B cell (primary cell): Measurements from ENCODE around the gene EID2. TPM values are rescaled to one million over a fixed set of nuclear protein-coding genes. Genes with fewer than 3 reads are reported as not detected.

Experiments used
- ATAC-seq: fragments of 200-7000 bp; cut with Tn5 transposase; one replicate; pipeline ENCODE4 v1.10.0; 2021; ENCODE audit warnings: low read depth, mild to moderate bottlenecking, moderate number of reproducible peaks, moderate library complexity
- CTCF ChIA-PET: fragments of 350-600 bp; sonication (Branson Sonifier 250); formaldehyde crosslinking; loops from one replicate; lab custom pipeline; 2021; ENCODE audit warnings: antibody characterized with exemption, inconsistent platforms; lab: Charles Lee
- POLR2A ChIA-PET: fragments of 350-600 bp; sonication (Branson Sonifier 250); formaldehyde crosslinking; loops from one replicate; lab custom pipeline; 2021; ENCODE audit warnings: antibody characterized with exemption; lab: Charles Lee
- DNase-seq: peaks from one replicate; pipeline ENCODE4 v3.0.0; 2013
- H2AFZ ChIP-seq: 2 replicates; pipeline ENCODE4 v1.6.1; 2012; ENCODE audit warnings: mild to moderate bottlenecking, low read depth, low read length; ENCODE audit not compliant: insufficient read depth, poor library complexity, severe bottlenecking
- H3K27ac ChIP-seq, 2 donors: 1 replicate in 1 of 2; 2 replicates in 1 of 2; pipeline ENCODE4 v1.5.1; 2012 to 2013; ENCODE audit warnings: low read length in 2 of 2, mild to moderate bottlenecking in 2 of 2, moderate library complexity in 1 of 2
- H3K27me3 ChIP-seq, 4 experiments: fragments of 200-600 bp in 1 of 4; sonication (generic) in 1 of 4; replicated peaks in 1 of 4; 1 replicate in 2 of 4; 2 replicates in 2 of 4; pipeline versions ENCODE4 v1.6.1 to v1.7.0; 2013 to 2016; ENCODE audit warnings: low read length in 3 of 4, mild to moderate bottlenecking in 2 of 4, mixed read lengths in 1 of 4, moderate library complexity in 1 of 4; ENCODE audit not compliant: insufficient read depth in 4 of 4, control insufficient read depth in 3 of 4; ENCODE audit errors: control extremely low read depth in 1 of 4
- H3K36me3 ChIP-seq, 2 experiments: replicated peaks in 1 of 2; 1 replicate in 1 of 2; 2 replicates in 1 of 2; pipeline versions ENCODE4 v1.6.1 to v1.7.1; 2013; ENCODE audit warnings: low read length in 1 of 2; ENCODE audit not compliant: insufficient read depth in 2 of 2, control insufficient read depth in 1 of 2; ENCODE audit errors: control extremely low read depth in 1 of 2, extremely low read depth in 1 of 2
- H3K4me1 ChIP-seq, 2 donors: fragments of 200-600 bp in 1 of 2; sonication (generic) in 1 of 2; 1 replicate in 1 of 2; 2 replicates in 1 of 2; pipeline versions ENCODE4 v1.5.1 to v1.6.1; 2013 to 2017; ENCODE audit warnings: low read length in 2 of 2; ENCODE audit not compliant: control insufficient read depth in 2 of 2, insufficient read depth in 2 of 2
- H3K4me2 ChIP-seq: replicated peaks from 2 replicates; pipeline ENCODE3; 2012; ENCODE audit warnings: mild to moderate bottlenecking, low read depth, low read length; ENCODE audit not compliant: poor library complexity, severe bottlenecking
- H3K4me3 ChIP-seq, 5 experiments: fragments of 200-600 bp in 1 of 5; sonication (generic) in 1 of 5; 1 replicate in 3 of 5; 2 replicates in 2 of 5; pipeline versions ENCODE4 v1.5.1 to v1.7.0; 2011 to 2016; ENCODE audit warnings: low read length in 4 of 5, mild to moderate bottlenecking in 4 of 5, low read depth in 2 of 5, control low read depth in 1 of 5, moderate library complexity in 1 of 5; ENCODE audit not compliant: insufficient read depth in 1 of 5; ENCODE audit errors: control extremely low read depth in 1 of 5, extremely low read depth in 1 of 5
- H3K79me2 ChIP-seq: fragments of 200-600 bp; sonication (generic); one replicate; pipeline ENCODE4 v1.6.0; 2016; ENCODE audit warnings: low read length; ENCODE audit not compliant: control insufficient read depth, insufficient read depth
- H3K9ac ChIP-seq: fragments of 200-600 bp; sonication (generic); 2 replicates; pipeline ENCODE4 v1.6.1; 2017; ENCODE audit warnings: mild to moderate bottlenecking, low read length, moderate library complexity
- H3K9me3 ChIP-seq, 3 donors: one replicate each; pipeline versions ENCODE4 v1.6.1 to v1.7.1; 2013; ENCODE audit warnings: low read length in 2 of 3; ENCODE audit not compliant: control insufficient read depth in 2 of 3, insufficient read depth in 1 of 3; ENCODE audit errors: control extremely low read depth in 1 of 3
- H4K20me1 ChIP-seq: 2 replicates; pipeline ENCODE4 v1.6.0; 2012; ENCODE audit warnings: mild to moderate bottlenecking, low read length; ENCODE audit not compliant: insufficient read depth, control insufficient read depth, poor library complexity, severe bottlenecking
- H3K27ac Mint-ChIP-seq: one replicate; pipeline ENCODE4 v1.8.0; 2021; ENCODE audit warnings: mixed read lengths
- H3K27me3 Mint-ChIP-seq: one replicate; pipeline ENCODE4 v1.8.0; 2021; ENCODE audit warnings: mixed read lengths
- H3K4me1 Mint-ChIP-seq: one replicate; pipeline ENCODE4 v1.8.0; 2021; ENCODE audit warnings: mixed read lengths
- H3K4me3 Mint-ChIP-seq: one replicate; pipeline ENCODE4 v1.8.0; 2021; ENCODE audit warnings: mixed read lengths
- H3K9me3 Mint-ChIP-seq: one replicate; pipeline ENCODE4 v1.8.0; 2022; ENCODE audit warnings: mixed read lengths; ENCODE audit not compliant: insufficient read depth
- EZH2 ChIP-seq: IDR thresholded peaks from 2 replicates; pipeline ENCODE4 v1.6.1; 2012; ENCODE audit warnings: borderline replicate concordance, low read depth, mild to moderate bottlenecking, moderate library complexity, low read length; ENCODE audit not compliant: insufficient read depth, poor library complexity, severe bottlenecking
- WGBS: methylation state at CpG from one replicate; pipeline ENCODE4 v1.1.5; 2013; ENCODE audit warnings: missing lambda C conversion rate; ENCODE audit not compliant: insufficient coverage; 5-methylcytosine and 5-hydroxymethylcytosine counted together
- intact Hi-C: fragments of 100-400 bp; cut with micrococcal nuclease; formaldehyde crosslinking; loops from one replicate; pipeline ENCODE4 v1.10.0; 2022
- polyA plus RNA-seq: library from polyadenylated mRNA; depleted of rRNA; stranded (reverse); fragments of >200 nt; gene quantifications from 2 replicates; pipeline ENCODE4 v1.2.3, GENCODE V29; 2012
- total RNA-seq, 2 donors: library from RNA; stranded (reverse); fragments of 120-200 nt in 1 of 2; gene quantifications; 1 replicate in 1 of 2; 2 replicates in 1 of 2; pipeline versions ENCODE4 v1.2.3 to v1.2.4, GENCODE V29; 2013 to 2022
- TF ChIP-seq, protein P1 (sequence below): fragments of 200-600 bp; IDR thresholded peaks from one replicate; pipeline ENCODE4 v1.8.0; 2022; ENCODE audit warnings: antibody characterized with exemption, mild to moderate bottlenecking

Gene EID2
- total and polyA plus RNA-seq, 2 donors (not counting 1 experiment from before 2014, with no cell fraction given) = 6.2 to 14.1 TPM

DNA sequence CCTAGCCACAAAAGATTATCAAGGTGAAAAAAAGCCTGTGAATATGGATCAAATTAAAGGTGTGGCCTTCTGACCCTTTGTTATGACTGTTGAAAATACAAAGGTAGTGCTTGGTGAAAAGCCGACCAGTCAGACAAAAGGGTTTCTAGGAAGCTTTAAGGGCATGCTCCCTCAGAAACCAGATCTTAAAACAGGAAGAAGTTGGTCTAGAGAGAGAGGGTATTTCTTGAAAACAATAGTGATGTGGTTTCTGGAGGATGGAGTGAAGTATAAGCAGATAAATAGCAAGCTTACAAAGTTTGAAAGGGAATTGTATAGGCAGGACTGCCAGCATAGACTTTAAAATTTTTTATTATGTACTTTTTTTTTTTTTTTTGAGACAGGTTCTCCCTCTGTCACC lies 5.0 kb upstream of the EID2 start:
- TF ChIP-seq, protein P1, sequence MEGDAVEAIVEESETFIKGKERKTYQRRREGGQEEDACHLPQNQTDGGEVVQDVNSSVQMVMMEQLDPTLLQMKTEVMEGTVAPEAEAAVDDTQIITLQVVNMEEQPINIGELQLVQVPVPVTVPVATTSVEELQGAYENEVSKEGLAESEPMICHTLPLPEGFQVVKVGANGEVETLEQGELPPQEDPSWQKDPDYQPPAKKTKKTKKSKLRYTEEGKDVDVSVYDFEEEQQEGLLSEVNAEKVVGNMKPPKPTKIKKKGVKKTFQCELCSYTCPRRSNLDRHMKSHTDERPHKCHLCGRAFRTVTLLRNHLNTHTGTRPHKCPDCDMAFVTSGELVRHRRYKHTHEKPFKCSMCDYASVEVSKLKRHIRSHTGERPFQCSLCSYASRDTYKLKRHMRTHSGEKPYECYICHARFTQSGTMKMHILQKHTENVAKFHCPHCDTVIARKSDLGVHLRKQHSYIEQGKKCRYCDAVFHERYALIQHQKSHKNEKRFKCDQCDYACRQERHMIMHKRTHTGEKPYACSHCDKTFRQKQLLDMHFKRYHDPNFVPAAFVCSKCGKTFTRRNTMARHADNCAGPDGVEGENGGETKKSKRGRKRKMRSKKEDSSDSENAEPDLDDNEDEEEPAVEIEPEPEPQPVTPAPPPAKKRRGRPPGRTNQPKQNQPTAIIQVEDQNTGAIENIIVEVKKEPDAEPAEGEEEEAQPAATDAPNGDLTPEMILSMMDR = no peak
- no peak for TF ChIP-seq EZH2
- ATAC-seq (no peak), DNase-seq (no peak)
- H3K9ac ChIP-seq = no peak overlapping the region
- intact Hi-C loops = no loop called here
- peaks cover 19% of the 10 kb centered on the region for H3K4me1 Mint-ChIP-seq
- H3K27me3 Mint-ChIP-seq = peaks cover 15% of the 10 kb centered on the region
- H3K9me3 ChIP-seq = no peaks in the 10 kb centered on the region
- no peaks in the 10 kb centered on the region for H3K36me3 ChIP-seq
- H3K27ac Mint-ChIP-seq = no peak overlapping the region
- H3K27ac ChIP-seq = no peak overlapping the region
- H3K9me3 Mint-ChIP-seq = no peaks in the 10 kb centered on the region
- no peak overlapping the region for H3K4me3 ChIP-seq
- ChIA-PET POLR2A (no interaction called here), CTCF (interaction anchor here (3.0 kb wide), 1 partner anchor 127 kb away, joined by 9 read pairs; no protein-coding TSS in a partner anchor)
- H3K4me1 ChIP-seq = peaks cover 14 to 15% of the 10 kb centered on the region in 2 donors
- no peak overlapping the region for H2AFZ ChIP-seq
- H3K79me2 ChIP-seq = no peaks in the 10 kb centered on the region
- H3K4me3 Mint-ChIP-seq = no peak overlapping the region
- WGBS = 50% methylated on average over 1 of the region's 1 CpG
- peaks cover 0 to 8% (median 0%) of the 10 kb centered on the region in 4 experiments for H3K27me3 ChIP-seq
- H3K4me2 ChIP-seq = no peak overlapping the region
- H4K20me1 ChIP-seq = no peaks in the 10 kb centered on the region

DNA sequence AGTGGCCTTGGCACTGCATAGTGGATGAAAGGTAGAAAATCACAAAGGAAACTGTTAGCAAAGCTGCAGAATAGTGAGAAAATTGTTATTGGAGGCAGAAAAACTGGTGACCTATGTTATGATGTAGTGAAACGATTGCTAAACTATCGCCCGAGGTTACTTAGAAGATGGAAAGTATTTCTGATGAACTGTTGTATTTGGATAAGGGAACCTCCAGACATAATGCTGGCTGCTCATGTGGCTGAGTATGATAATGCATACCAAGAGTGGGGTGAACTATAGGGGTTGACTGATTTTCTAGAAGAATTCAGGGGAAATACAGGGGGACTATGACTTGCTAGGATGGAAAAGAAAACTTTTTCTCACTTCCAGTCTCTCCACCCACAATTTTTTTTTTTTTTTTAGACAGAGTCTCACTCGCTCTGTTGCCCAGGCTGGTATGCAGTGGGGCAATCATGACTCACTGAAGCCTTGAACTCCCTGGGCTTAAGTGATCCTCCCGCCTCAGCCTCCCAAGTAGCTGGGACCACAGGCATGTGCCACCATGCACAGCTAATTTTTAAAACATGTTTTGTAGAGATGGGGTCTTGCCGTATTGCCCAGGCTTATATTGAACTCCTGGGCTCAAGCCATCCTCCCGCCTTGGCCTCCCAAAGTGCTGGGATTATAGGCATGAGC lies 4.4 kb upstream of the EID2 start:
- Histone ChIP-seq H3K4me3 (no peak overlapping the region), H3K9ac (no peak overlapping the region), H3K9me3 (no peaks in the 10 kb centered on the region), H3K27ac (no peak overlapping the region), H2AFZ (no peak overlapping the region), H3K4me1 (peaks cover 14 to 15% of the 10 kb centered on the region in 2 donors), H4K20me1 (no peaks in the 10 kb centered on the region), H3K79me2 (peaks cover under 1% of the 10 kb centered on the region), H3K27me3 (peaks cover 0 to 8% (median 0%) of the 10 kb centered on the region in 4 experiments), H3K4me2 (no peak overlapping the region), H3K36me3 (no peaks in the 10 kb centered on the region)
- 97% methylated on average over 5 of the region's 7 CpGs for WGBS
- DNase-seq (no peak), ATAC-seq (no peak)
- H3K27me3 Mint-ChIP-seq = peaks cover 15% of the 10 kb centered on the region
- no peak overlapping the region for H3K4me3 Mint-ChIP-seq
- CTCF ChIA-PET = interaction anchor here (1.2 to 3.0 kb wide), 2 partner anchors 43 to 128 kb away, joined by 3 to 9 read pairs; no protein-coding TSS in a partner anchor
- peaks cover 20% of the 10 kb centered on the region for H3K4me1 Mint-ChIP-seq
- POLR2A ChIA-PET = no interaction called here
- H3K27ac Mint-ChIP-seq = no peak overlapping the region
- intact Hi-C loops = no loop called here
- no peaks in the 10 kb centered on the region for H3K9me3 Mint-ChIP-seq
- TF ChIP-seq, protein P1 = no peak
- TF ChIP-seq EZH2 = no peak
